HEK293 (cell line): ENCODE data around the gene GADD45GIP1.
A peak's percentile ranks its signal among the peaks of the same experiment; 100 is the strongest.

Experiments
- CTCF ChIA-PET: fragments of 350-600 bp; formaldehyde crosslinking; extraction: SDS; loops from one replicate; lab custom pipeline; 2021; ENCODE audit warnings: antibody characterized with exemption; lab: Yijun Ruan, JAX
- POLR2A ChIA-PET: fragments of 300-600 bp; formaldehyde crosslinking; extraction: SDS; loops from one replicate; lab custom pipeline; 2020; ENCODE audit warnings: antibody characterized with exemption, inconsistent platforms; lab: Yijun Ruan, JAX
- H3K27ac ChIP-seq: fragments of 200-500 bp; sonication (Bioruptor generic); 2 replicates; pipeline ENCODE4 v1.5.1; 2014; ENCODE audit warnings: low read depth, low read length, control low read depth, inconsistent platforms; ENCODE audit errors: extremely low read depth
- H3K36me3 ChIP-seq, 2 experiments: fragments of 200-500 bp in 1 of 2; sonication (Bioruptor generic) in 1 of 2; 1 replicate in 1 of 2; 2 replicates in 1 of 2; pipeline ENCODE4 v1.5.1; 2014 to 2017; ENCODE audit warnings: inconsistent platforms in 2 of 2, low read length in 2 of 2; ENCODE audit not compliant: control insufficient read depth in 2 of 2, insufficient read depth in 1 of 2
- H3K4me1 ChIP-seq: fragments of 200-500 bp; sonication (Bioruptor generic); 2 replicates; pipeline ENCODE4 v1.5.1; 2014; ENCODE audit warnings: mild to moderate bottlenecking, low read length, inconsistent platforms; ENCODE audit not compliant: control insufficient read depth, insufficient read depth
- H3K4me3 ChIP-seq: 2 replicates; pipeline ENCODE4 v1.5.1; 2011; ENCODE audit warnings: low read depth, mild to moderate bottlenecking, control low read depth, low read length, moderate library complexity
- H3K9me3 ChIP-seq: fragments of 200-500 bp; sonication (Bioruptor generic); 2 replicates; pipeline ENCODE4 v1.5.1; 2014; ENCODE audit warnings: low read depth, low read length, inconsistent platforms; ENCODE audit not compliant: control insufficient read depth, insufficient read depth
- EGR2 ChIP-seq: fragments of 450-650 bp; formaldehyde crosslinking; IDR thresholded peaks from 2 replicates; pipeline ENCODE4 v1.5.1; 2016; ENCODE audit warnings: low read depth, missing biosample characterization, missing genetic modification characterization
- HOXD13 ChIP-seq: sonication (generic); formaldehyde crosslinking; IDR thresholded peaks from 2 replicates; pipeline ENCODE4 v1.8.0; 2022; ENCODE audit warnings: missing genetic modification reagents, borderline replicate concordance
- KLF1 ChIP-seq: fragments of 450-650 bp; formaldehyde crosslinking; IDR thresholded peaks from 2 replicates; pipeline ENCODE4 v1.5.1; 2016; ENCODE audit warnings: missing biosample characterization, missing genetic modification characterization
- KLF7 ChIP-seq: fragments of 450-650 bp; formaldehyde crosslinking; IDR thresholded peaks from 2 replicates; pipeline ENCODE4 v1.5.1; 2016; ENCODE audit warnings: missing biosample characterization, missing genetic modification characterization, borderline replicate concordance
- PRDM1 ChIP-seq: fragments of 450-650 bp; formaldehyde crosslinking; IDR thresholded peaks from 2 replicates; pipeline ENCODE4; 2016; ENCODE audit warnings: missing biosample characterization, missing genetic modification characterization
- PRDM2 ChIP-seq: fragments of 450-650 bp; formaldehyde crosslinking; IDR thresholded peaks from 2 replicates; pipeline ENCODE4 v1.5.1; 2016; ENCODE audit warnings: missing biosample characterization, missing genetic modification characterization, borderline replicate concordance
- ZBTB6 ChIP-seq: fragments of 450-650 bp; formaldehyde crosslinking; IDR thresholded peaks from 2 replicates; pipeline ENCODE4 v1.5.1; 2017; ENCODE audit warnings: missing biosample characterization, missing genetic modification characterization
- ZFHX2 ChIP-seq: fragments of 450-650 bp; formaldehyde crosslinking; conservative IDR thresholded peaks from 2 replicates; pipeline ENCODE4 v1.5.1; 2016; ENCODE audit warnings: missing biosample characterization, missing genetic modification characterization
- ZNF114 ChIP-seq: fragments of 450-650 bp; formaldehyde crosslinking; IDR thresholded peaks from 2 replicates; pipeline ENCODE4 v1.5.0; 2017; ENCODE audit warnings: missing biosample characterization, missing genetic modification characterization
- ZNF16 ChIP-seq: fragments of 450-650 bp; formaldehyde crosslinking; IDR thresholded peaks from 2 replicates; pipeline ENCODE4 v1.5.1; 2016; ENCODE audit warnings: low read depth, missing biosample characterization, missing genetic modification characterization
- ZNF335 ChIP-seq: fragments of 450-650 bp; formaldehyde crosslinking; conservative IDR thresholded peaks from 2 replicates; pipeline ENCODE4 v1.5.1; 2016; ENCODE audit warnings: missing biosample characterization, missing genetic modification characterization
- ZNF354C ChIP-seq: fragments of 450-650 bp; formaldehyde crosslinking; IDR thresholded peaks from 2 replicates; pipeline ENCODE4 v1.5.1; 2016; ENCODE audit warnings: missing biosample characterization, missing genetic modification characterization, low read depth, borderline replicate concordance
- ZNF366 ChIP-seq: fragments of 450-650 bp; formaldehyde crosslinking; conservative IDR thresholded peaks from 2 replicates; pipeline ENCODE4 v1.5.1; 2016; ENCODE audit warnings: missing biosample characterization, missing genetic modification characterization
- ZNF433 ChIP-seq: fragments of 450-650 bp; formaldehyde crosslinking; IDR thresholded peaks from 2 replicates; pipeline ENCODE4 v1.5.1; 2016; ENCODE audit warnings: missing biosample characterization, missing genetic modification characterization, low read depth
- ZNF548 ChIP-seq: fragments of 450-650 bp; formaldehyde crosslinking; IDR thresholded peaks from 2 replicates; pipeline ENCODE4 v1.5.1; 2016; ENCODE audit warnings: missing biosample characterization, missing genetic modification characterization
- ZNF561 ChIP-seq: fragments of 450-650 bp; IDR thresholded peaks from 2 replicates; pipeline ENCODE4 v1.5.1; 2018; ENCODE audit warnings: missing biosample characterization, missing genetic modification characterization, borderline replicate concordance
- ZNF580 ChIP-seq: fragments of 450-650 bp; formaldehyde crosslinking; IDR thresholded peaks from 2 replicates; pipeline ENCODE4 v1.5.1; 2016; ENCODE audit warnings: missing biosample characterization, missing genetic modification characterization
- ZNF660 ChIP-seq: fragments of 450-650 bp; IDR thresholded peaks from 2 replicates; pipeline ENCODE4 v1.5.1; 2018; ENCODE audit warnings: missing biosample characterization, mild to moderate bottlenecking, missing genetic modification characterization
- ZNF768 ChIP-seq: fragments of 450-650 bp; formaldehyde crosslinking; IDR thresholded peaks from 2 replicates; pipeline ENCODE4 v1.5.1; 2018; ENCODE audit warnings: missing biosample characterization, mild to moderate bottlenecking, missing genetic modification characterization

GADD45GIP1 gene

GRCh38 chr19:12973236-12973635 lies 16.2 kb upstream of the GADD45GIP1 start:
- H3K9me3 ChIP-seq = no peaks in the 10 kb centered on the region
- H3K4me1 ChIP-seq = no peaks in the 10 kb centered on the region
- POLR2A ChIA-PET = no interaction called here
- TF ChIP-seq ZNF768 (no peak), KLF7 (tag by site-specific recombination) (no peak), ZBTB6 (no peak), ZNF114 (tag by site-specific recombination) (no peak), ZNF548 (no peak), ZNF354C (tag by site-specific recombination) (no peak), ZNF580 (tag by site-specific recombination) (no peak), ZNF660 (tag by site-specific recombination) (no peak), HOXD13 (CRISPR knock-in tag) (no peak), ZNF561 (tag by site-specific recombination) (no peak)
- H3K36me3 ChIP-seq = no peaks in the 10 kb centered on the region
- CTCF ChIA-PET = interaction anchor here (0.5 to 1.0 kb wide), 4 partner anchors 8 to 305 kb away, joined by 3 to 5 read pairs (median 4); no protein-coding TSS in a partner anchor
- H3K27ac ChIP-seq = no peak overlapping the region
- H3K4me3 ChIP-seq = no peak overlapping the region

- Histone ChIP-seq H3K4me1 (no peaks in the 10 kb centered on the region), H3K36me3 (no peaks in the 10 kb centered on the region), H3K9me3 (no peaks in the 10 kb centered on the region), H3K4me3 (no peak overlapping the region), H3K27ac (no peak overlapping the region)
- POLR2A ChIA-PET = interaction anchor here (0.6 kb wide), 1 partner anchor 38 kb away, joined by 5 read pairs; no protein-coding TSS in a partner anchor
- TF ChIP-seq ZNF433 (tag by site-specific recombination) (no peak), ZNF366 (tag by site-specific recombination) (peak; percentile 93), KLF1 (no peak), ZNF16 (tag by site-specific recombination) (peak; percentile 98), ZNF335 (tag by site-specific recombination) (no peak), PRDM1 (tag by site-specific recombination) (peak; percentile 97), ZFHX2 (tag by site-specific recombination) (peak; percentile 44; the same call in 1 of the 2 replicates), EGR2 (tag by site-specific recombination) (peak; percentile 70), PRDM2 (tag by site-specific recombination) (no peak)
- CTCF ChIA-PET = interaction anchor here (0.6 kb wide), 1 partner anchor 159 kb away, joined by 3 read pairs; no protein-coding TSS in a partner anchor
Observed at GRCh38 chr19:12970070-12970820, 13.2 kb upstream of the GADD45GIP1 start.
